Caki2 (cell line): ENCODE results near the gene MYCL. TPM values are rescaled to one million over a fixed set of nuclear protein-coding genes. Genes with fewer than 3 reads are reported as not detected.
"Not testable (repeated sequence)": the region's sequence is repeated elsewhere in the genome, so short reads cannot be mapped to it uniquely, and the experiment has no call there.

ENCODE experiments used
- DNase-seq: peaks from one replicate; pipeline ENCODE4 v3.0.0-alpha.2; 2015; ENCODE audit warnings: low read depth
- in situ Hi-C: cut with HindIII; loops from 2 replicates; pipeline ENCODE4 v1.10.0; 2016; ENCODE audit warnings: low sequenced_read_pairs, low pct_unique_long_range_greater_than_20kb, mixed read lengths
- total RNA-seq: library from RNA; depleted of rRNA; stranded (reverse); fragments of >200 nt; shearing (Covaris generic); gene quantifications from 2 replicates; pipeline ENCODE4 v1.2.3, GENCODE V29; 2014; ENCODE audit warnings: low replicate concordance

The MYCL gene
- total RNA-seq, 1 experiment from 2014 or later, result 1.0 TPM

GRCh38 chr1:39925721-39926342, 24.1 kb upstream of the MYCL start:
- DNase-seq, result no peak
- in situ Hi-C loops, result no loop called here

DNA sequence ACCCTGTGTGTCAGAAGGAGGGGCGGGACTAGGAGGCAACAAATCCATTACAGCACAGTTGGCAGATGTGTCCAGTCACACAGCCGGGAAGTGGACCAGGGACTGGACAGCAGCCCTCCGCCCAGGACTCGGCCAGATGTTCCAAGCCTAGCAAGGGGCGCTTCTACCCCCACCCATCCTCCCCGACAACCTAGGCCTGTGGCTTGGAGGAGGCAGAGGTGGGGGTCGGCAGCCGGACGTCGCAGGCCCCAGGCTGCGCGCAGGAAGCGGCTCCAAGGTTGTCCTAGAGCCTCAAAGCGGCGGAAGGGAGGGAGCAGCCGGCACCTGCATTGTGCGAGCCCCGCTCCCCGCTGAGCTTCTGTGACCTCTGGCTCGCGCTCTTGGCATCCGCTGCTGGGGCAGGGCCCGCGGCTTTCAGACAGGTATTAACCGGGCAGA, 20.6 kb upstream of the MYCL start:
- in situ Hi-C loops, result no loop called here

GRCh38 chr1:39919545-39919944, 17.8 kb upstream of the MYCL start:
- peak; percentile 58 for DNase-seq
- in situ Hi-C loops, result no loop called here

More for the DNA sequence above, 20.6 kb upstream of the MYCL start:
- DNase-seq, result no peak

- in situ Hi-C loops, result no loop called here
Observed at GRCh38 chr1:39917825-39918224, 16.1 kb upstream of the MYCL start.

GRCh38 chr1:39915499-39916129, 13.9 kb upstream of the MYCL start:
- in situ Hi-C loops, result no loop called here
- no peak for DNase-seq

More at GRCh38 chr1:39917825-39918224, 16.1 kb upstream of the MYCL start:
- no peak for DNase-seq

GRCh38 chr1:39913136-39913535, 11.4 kb upstream of the MYCL start:
- in situ Hi-C loops, DNase-seq: not testable (repeated sequence)

DNA sequence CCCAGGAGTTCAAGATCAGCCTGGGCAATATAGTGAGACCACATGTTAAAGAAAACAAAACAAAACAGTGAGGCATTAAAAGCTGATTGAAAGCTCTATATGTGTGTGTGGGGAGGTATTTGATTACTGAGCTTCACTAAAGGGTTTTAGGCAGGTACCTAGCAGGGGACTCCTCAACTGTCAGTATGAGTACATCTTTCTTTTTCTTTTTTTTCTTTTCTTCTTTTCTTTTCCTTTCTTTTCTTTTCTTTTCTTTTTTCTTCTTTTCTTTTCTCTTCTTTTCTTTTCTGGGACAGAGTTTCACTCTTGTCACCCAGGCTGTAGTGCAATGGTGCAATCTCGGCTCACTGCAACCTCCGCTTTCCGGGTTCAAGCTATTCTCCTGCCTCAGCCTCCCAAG, 8.5 kb upstream of the MYCL start:
- DNase-seq, result no peak
- in situ Hi-C loops, result no loop called here

- in situ Hi-C loops, result no loop called here
- no peak for DNase-seq
Observed at GRCh38 chr1:39908534-39908933, 6.8 kb upstream of the MYCL start.

GRCh38 chr1:39907528-39908453, 6.1 kb upstream of the MYCL start:
- DNase-seq, result no peak
- in situ Hi-C loops, result no loop called here

DNA sequence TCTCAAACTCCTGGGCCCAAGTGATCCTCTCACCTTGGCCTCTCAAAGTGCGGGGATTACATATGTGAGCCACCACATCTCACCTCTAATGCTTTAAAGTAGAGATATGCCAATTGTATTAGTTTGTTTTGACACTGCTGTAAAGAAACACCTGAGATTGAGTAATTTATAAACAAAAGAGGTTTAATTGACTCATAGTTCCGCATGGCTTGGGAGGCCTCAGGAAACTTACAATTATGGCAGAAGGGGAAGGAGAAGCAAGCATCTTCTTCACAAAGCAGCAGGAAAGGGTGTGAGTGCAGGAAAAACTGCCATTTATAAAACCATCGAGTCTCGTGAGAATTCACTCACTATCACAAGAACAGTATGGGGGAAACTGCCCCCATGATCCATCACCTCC, 3.5 kb upstream of the MYCL start:
- DNase-seq, result no peak
- in situ Hi-C loops, result no loop called here

DNA sequence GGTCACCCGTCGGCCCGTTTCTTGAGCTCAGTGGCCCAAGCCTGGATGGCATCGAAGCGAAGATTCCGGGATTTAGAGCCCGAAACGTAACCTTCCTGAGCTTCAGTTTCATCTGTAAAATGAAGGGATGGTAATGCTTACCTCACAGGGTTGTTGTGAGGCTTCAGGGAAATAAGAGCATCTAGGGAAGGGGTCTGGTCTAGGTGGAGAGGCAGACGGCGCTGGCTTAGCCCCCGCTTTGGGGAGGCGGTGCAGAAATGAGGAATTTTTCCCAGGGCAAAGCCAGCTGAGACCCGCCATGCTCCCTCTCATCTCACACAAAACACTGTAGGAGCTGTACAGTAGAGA, 717 bp upstream of the MYCL start:
- DNase-seq, result no peak
- in situ Hi-C loops, result no loop called here

GRCh38 chr1:39901464-39901713, 328 bp downstream of the MYCL start:
- DNase-seq, result peak; percentile 42
- in situ Hi-C loops, result no loop called here

DNA sequence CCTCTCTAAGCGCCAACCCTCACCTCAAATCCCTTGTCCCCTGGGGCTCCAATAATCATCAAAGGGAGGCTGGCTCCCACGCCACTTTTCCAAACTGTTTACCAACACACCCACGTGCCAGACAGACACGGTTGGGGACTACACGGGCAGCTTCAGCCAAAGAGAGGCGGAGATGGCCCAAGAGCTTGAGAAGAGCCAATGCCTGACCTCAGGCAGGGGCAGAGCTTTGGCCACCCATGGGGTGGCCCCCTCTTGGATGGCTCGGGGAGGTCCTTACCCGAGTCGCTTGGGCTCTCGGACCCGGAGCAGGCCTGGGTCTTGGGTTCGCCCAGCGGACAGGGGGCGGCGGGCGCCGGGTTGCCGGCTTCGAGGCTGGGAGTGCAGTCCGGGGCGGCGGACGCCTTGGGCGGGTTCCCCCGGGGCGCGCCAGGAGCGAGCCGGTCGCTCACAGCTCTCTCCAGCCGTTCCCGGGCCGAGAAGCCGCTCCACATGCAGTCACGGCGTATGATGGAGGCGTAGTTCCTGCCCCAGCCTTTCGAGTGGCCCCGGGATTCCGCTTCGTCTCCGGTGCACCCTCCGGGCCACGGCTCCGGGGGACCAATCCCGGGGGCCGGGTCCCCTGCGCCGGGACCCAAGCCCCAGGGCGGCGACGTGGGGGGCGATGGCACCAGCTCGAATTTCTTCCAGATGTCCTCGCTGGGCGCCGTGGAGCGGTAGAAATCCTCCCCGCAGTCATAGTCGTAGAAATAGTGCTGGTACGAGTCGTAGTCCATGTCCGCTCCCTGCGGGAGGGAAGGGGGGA, 854 bp downstream of the MYCL start:
- no peak for DNase-seq
- in situ Hi-C loops, result no loop called here

GRCh38 chr1:39899611-39900538, 1.8 kb downstream of the MYCL start:
- no peak for DNase-seq
- in situ Hi-C loops, result no loop called here

DNA sequence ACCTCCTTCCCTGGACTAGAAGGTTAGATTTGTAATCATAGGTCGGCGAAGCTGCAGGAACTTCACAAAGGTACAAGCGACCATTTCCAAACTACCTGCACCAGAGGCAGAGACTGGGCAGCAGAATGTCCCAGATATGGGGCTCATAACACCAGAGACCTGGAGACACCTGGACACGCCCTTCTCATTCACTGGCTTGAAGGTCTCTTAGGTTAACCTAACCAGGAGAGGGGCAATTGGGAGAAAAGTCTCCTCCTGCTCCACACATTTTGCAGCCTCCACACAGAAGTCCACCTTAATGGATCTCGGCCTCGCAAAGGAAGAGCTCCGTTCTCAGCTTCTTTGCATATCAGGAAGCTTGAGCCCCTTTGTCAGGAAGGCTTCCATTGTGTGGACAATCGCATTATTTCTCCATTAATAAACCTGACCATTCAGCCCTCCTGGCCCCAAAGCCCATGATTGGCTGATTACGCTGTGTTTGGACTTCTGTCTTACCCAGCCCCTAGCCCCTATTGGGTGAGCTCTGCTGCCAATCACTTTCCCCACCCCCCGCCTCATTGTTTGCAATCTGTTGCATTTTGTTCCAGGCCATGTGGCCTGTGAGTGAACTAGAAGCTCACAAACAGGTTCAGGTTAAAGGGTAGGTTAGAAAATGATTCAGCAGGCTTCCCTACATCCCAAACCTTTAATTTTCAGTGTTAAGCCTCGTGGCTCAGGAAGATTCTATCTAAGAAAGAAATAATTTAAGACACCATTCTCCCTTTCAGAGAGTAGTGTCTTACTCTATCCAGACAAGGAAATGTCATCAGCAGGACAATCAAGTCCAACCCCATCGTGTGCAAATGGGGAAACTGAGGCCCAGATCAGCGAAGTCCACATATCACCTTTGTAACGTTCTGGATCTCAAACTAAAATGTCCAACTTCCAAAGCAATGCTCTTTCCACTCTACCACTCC, 2.8 kb downstream of the MYCL start:
- in situ Hi-C loops, result no loop called here
- DNase-seq, result peak; percentile 34

DNA sequence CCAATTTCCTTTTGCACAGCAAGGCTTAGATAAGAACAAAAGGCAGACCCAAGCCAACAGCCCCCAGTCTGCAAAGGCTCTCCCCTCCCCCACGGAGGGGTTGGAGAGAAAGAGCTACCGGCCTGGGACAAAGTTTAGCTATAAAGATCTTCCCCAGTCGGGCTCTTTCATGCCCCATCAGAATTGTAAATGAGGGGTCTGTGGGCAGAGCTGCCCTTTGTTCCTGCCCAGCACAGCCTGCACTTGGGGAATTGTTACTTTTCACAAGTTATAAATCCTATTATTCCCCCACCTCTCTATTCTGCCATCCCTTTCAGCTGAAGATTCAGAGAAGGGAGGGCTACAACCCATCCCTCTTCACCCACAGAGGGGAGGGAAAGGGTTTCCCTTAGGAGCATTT, 3.5 kb downstream of the MYCL start:
- no peak for DNase-seq
- in situ Hi-C loops, result no loop called here
